Measurements from ENCODE around the gene TTC23.

The TTC23 gene

DNA sequence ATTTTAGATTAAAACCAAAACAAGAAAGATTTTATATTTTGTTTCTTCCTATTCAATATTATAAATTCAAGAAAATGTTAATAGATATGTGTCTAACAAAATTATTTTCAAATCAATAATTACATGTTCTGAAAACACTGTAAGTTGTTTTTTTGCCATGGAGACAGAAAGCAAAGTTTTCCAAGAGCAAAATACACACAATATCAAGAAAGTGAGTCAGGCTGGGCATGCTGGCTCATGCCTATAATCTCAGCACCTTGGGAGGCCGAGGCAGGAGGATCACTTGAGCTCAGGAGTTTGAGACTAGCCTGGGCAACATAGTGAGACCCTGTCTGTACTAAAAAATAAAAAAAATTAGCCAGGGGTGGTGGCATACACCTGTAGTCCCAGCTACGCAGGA is 71.7 kb downstream of the TTC23 start:
- Histone ChIP-seq H3K79me2 (ENCODE audit: insufficient read depth, low read depth) (no peaks in the 10 kb centered on the region), H3K27ac (no peak overlapping the region), H2AFZ (ENCODE audit: low read depth) (no peak overlapping the region)

GRCh38 chr15:99176757-99177156 is 72.6 kb downstream of the TTC23 start:
- no peaks in the 10 kb centered on the region for H3K4me1 ChIP-seq (ENCODE audit: low read depth, poor library complexity, severe bottlenecking)
- H3K27me3 ChIP-seq (ENCODE audit: insufficient read depth, low read depth) = no peaks in the 10 kb centered on the region
- no peak overlapping the region for H3K4me2 ChIP-seq
- no peaks in the 10 kb centered on the region for H4K20me1 ChIP-seq (ENCODE audit: insufficient read depth)
- TF ChIP-seq, protein P1, sequence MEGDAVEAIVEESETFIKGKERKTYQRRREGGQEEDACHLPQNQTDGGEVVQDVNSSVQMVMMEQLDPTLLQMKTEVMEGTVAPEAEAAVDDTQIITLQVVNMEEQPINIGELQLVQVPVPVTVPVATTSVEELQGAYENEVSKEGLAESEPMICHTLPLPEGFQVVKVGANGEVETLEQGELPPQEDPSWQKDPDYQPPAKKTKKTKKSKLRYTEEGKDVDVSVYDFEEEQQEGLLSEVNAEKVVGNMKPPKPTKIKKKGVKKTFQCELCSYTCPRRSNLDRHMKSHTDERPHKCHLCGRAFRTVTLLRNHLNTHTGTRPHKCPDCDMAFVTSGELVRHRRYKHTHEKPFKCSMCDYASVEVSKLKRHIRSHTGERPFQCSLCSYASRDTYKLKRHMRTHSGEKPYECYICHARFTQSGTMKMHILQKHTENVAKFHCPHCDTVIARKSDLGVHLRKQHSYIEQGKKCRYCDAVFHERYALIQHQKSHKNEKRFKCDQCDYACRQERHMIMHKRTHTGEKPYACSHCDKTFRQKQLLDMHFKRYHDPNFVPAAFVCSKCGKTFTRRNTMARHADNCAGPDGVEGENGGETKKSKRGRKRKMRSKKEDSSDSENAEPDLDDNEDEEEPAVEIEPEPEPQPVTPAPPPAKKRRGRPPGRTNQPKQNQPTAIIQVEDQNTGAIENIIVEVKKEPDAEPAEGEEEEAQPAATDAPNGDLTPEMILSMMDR (conservative IDR thresholded peaks at IDR 0.05; ENCODE audit: low read depth, low read length) = no peak
- no peaks in the 10 kb centered on the region for H3K79me2 ChIP-seq (ENCODE audit: insufficient read depth, low read depth)
- no peak overlapping the region for H2AFZ ChIP-seq (ENCODE audit: low read depth)
- H3K27ac ChIP-seq = no peak overlapping the region
- H3K36me3 ChIP-seq (ENCODE audit: insufficient read depth) = no peaks in the 10 kb centered on the region
- no peak overlapping the region for H3K9ac ChIP-seq
- H3K4me3 ChIP-seq (IDR thresholded peaks at IDR 0.05; ENCODE audit: insufficient read depth, low read depth, low read length) = no peak overlapping the region

More for the DNA sequence above, 71.7 kb downstream of the TTC23 start:
- no peak overlapping the region for H3K4me3 ChIP-seq (IDR thresholded peaks at IDR 0.05; ENCODE audit: insufficient read depth, low read depth, low read length)
- H3K4me1 ChIP-seq (ENCODE audit: low read depth, poor library complexity, severe bottlenecking) = no peaks in the 10 kb centered on the region
- no peak overlapping the region for H3K9ac ChIP-seq
- no peaks in the 10 kb centered on the region for H4K20me1 ChIP-seq (ENCODE audit: insufficient read depth)
- no peak overlapping the region for H3K4me2 ChIP-seq
- no peaks in the 10 kb centered on the region for H3K27me3 ChIP-seq (ENCODE audit: insufficient read depth, low read depth)
- TF ChIP-seq, protein P1 (conservative IDR thresholded peaks at IDR 0.05; ENCODE audit: low read depth, low read length) = no peak
- H3K36me3 ChIP-seq (ENCODE audit: insufficient read depth) = no peaks in the 10 kb centered on the region

- Histone ChIP-seq H3K27me3 (ENCODE audit: insufficient read depth, low read depth) (no peaks in the 10 kb centered on the region), H3K9ac (no peak overlapping the region), H4K20me1 (ENCODE audit: insufficient read depth) (no peaks in the 10 kb centered on the region), H3K4me2 (no peak overlapping the region), H2AFZ (ENCODE audit: low read depth) (no peak overlapping the region), H3K79me2 (ENCODE audit: insufficient read depth, low read depth) (no peaks in the 10 kb centered on the region), H3K4me1 (ENCODE audit: low read depth, poor library complexity, severe bottlenecking) (no peaks in the 10 kb centered on the region), H3K36me3 (ENCODE audit: insufficient read depth) (no peaks in the 10 kb centered on the region), H3K4me3 (IDR thresholded peaks at IDR 0.05; ENCODE audit: insufficient read depth, low read depth, low read length) (no peak overlapping the region), H3K27ac (no peak overlapping the region)
- TF ChIP-seq, protein P1 (conservative IDR thresholded peaks at IDR 0.05; ENCODE audit: low read depth, low read length) = no peak
Measured at GRCh38 chr15:99174567-99175395, 74.6 kb downstream of the TTC23 start.

DNA sequence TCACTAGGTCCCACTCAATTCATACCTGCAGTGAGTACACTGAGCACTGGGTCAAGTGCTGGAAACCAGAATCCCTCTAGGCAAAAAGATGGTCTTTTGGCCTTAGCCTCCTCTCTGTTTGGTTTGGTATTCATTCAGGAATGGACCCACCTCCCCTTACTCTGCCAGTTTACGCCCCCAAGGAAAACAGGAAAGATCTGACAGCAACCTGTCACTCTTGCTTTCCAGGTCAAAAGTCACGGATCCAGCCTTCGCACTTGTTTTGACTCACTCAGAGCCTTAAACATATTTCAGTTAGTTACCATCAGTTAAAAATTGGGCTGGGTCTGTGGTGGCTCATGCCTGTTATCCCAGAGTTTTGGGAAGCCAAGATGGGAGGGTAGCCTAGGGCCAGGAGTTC is 76.4 kb downstream of the TTC23 start:
- Histone ChIP-seq H3K36me3 (ENCODE audit: insufficient read depth) (no peaks in the 10 kb centered on the region), H3K27ac (no peak overlapping the region)

More for the DNA sequence above, 76.4 kb downstream of the TTC23 start:
- Histone ChIP-seq H3K4me1 (ENCODE audit: low read depth, poor library complexity, severe bottlenecking) (peaks cover 15% of the 10 kb centered on the region), H3K9ac (no peak overlapping the region), H3K27me3 (ENCODE audit: insufficient read depth, low read depth) (no peaks in the 10 kb centered on the region), H4K20me1 (ENCODE audit: insufficient read depth) (no peaks in the 10 kb centered on the region), H3K4me2 (no peak overlapping the region), H2AFZ (ENCODE audit: low read depth) (no peak overlapping the region), H3K79me2 (ENCODE audit: insufficient read depth, low read depth) (no peaks in the 10 kb centered on the region), H3K4me3 (IDR thresholded peaks at IDR 0.05; ENCODE audit: insufficient read depth, low read depth, low read length) (no peak overlapping the region)
- TF ChIP-seq, protein P1 (conservative IDR thresholded peaks at IDR 0.05; ENCODE audit: low read depth, low read length) = no peak

Data from KMS-11 (cell line).